Panc1 (cell line): ENCODE results near the gene TXN2. TPM values are rescaled to one million over a fixed set of nuclear protein-coding genes. Genes with fewer than 3 reads are reported as not detected.
A peak's percentile ranks its signal among the peaks of the same experiment; 100 is the strongest.

Source experiments
- ATAC-seq: fragments of 200-7000 bp; cut with Tn5 transposase; 2 replicates; pipeline ENCODE4 v1.9.1; 2020; ENCODE audit warnings: mild to moderate bottlenecking, moderate library complexity
- BruUV-seq: library from RNA; stranded (reverse); fragments of 400-500 nt; replicated peaks from 2 replicates; lab custom pipeline; 2021; lab: Mats Ljungman, UMichigan
- CTCF ChIA-PET: fragments of 300-600 bp; sonication (Branson Sonifier 250); formaldehyde crosslinking; loops from one replicate; lab custom pipeline; 2022; ENCODE audit warnings: antibody characterized with exemption; lab: Charles Lee
- POLR2A ChIA-PET: fragments of 300-600 bp; sonication (Branson Sonifier 250); formaldehyde crosslinking; loops from one replicate; lab custom pipeline; 2022; ENCODE audit warnings: antibody characterized with exemption; lab: Charles Lee
- DNase-seq: peaks from one replicate; pipeline ENCODE4 v3.0.0-alpha.2; 2010; ENCODE audit warnings: low read depth, low spot score
- H3K27ac ChIP-seq: 2 replicates; pipeline ENCODE4 v1.5.1; 2011; ENCODE audit warnings: mild to moderate bottlenecking, low read length, inconsistent platforms
- H3K27me3 ChIP-seq: fragments of 200-500 bp; sonication (Bioruptor generic); 2 replicates; pipeline ENCODE4 v1.6.0; 2014; ENCODE audit warnings: low read length, inconsistent platforms; ENCODE audit not compliant: control insufficient read depth, insufficient read depth
- H3K36me3 ChIP-seq: fragments of 200-500 bp; sonication (Bioruptor generic); 2 replicates; pipeline ENCODE4 v1.5.1; 2014; ENCODE audit warnings: inconsistent platforms, mild to moderate bottlenecking, low read length, moderate library complexity; ENCODE audit not compliant: control insufficient read depth, insufficient read depth
- H3K4me1 ChIP-seq: 2 replicates; pipeline ENCODE4 v1.5.1; 2011; ENCODE audit warnings: inconsistent platforms, mild to moderate bottlenecking, low read length, moderate library complexity; ENCODE audit not compliant: control insufficient read depth, insufficient read depth
- H3K4me3 ChIP-seq, 2 experiments: 2 replicates each; pipeline ENCODE4 v1.5.1; 2011 to 2012; ENCODE audit warnings: low read depth in 2 of 2, low read length in 2 of 2, mild to moderate bottlenecking in 2 of 2, inconsistent platforms in 1 of 2, moderate library complexity in 1 of 2
- H3K9me3 ChIP-seq: fragments of 200-500 bp; sonication (Bioruptor generic); 2 replicates; pipeline ENCODE4 v1.5.1; 2014; ENCODE audit warnings: low read depth, mild to moderate bottlenecking, inconsistent platforms, low read length, moderate library complexity; ENCODE audit not compliant: control insufficient read depth, insufficient read depth
- CTCF ChIP-seq: fragments of 450-650 bp; IDR thresholded peaks from 2 replicates; pipeline ENCODE4 v1.5.1; 2017; ENCODE audit warnings: mild to moderate bottlenecking
- POLR2AphosphoS5 ChIP-seq: IDR thresholded peaks from 2 replicates; pipeline ENCODE4 v1.6.1; 2012; ENCODE audit warnings: mild to moderate bottlenecking, low read depth, low read length, moderate library complexity
- REST ChIP-seq, 2 experiments: IDR thresholded peaks; 2 replicates each; pipeline ENCODE4 v1.6.1; 2011 to 2012; ENCODE audit warnings: low read depth in 2 of 2, control low read depth in 1 of 2, low read length in 1 of 2, mild to moderate bottlenecking in 1 of 2, moderate library complexity in 1 of 2; ENCODE audit not compliant: insufficient read depth in 1 of 2
- SIN3A ChIP-seq: IDR thresholded peaks from 2 replicates; pipeline ENCODE4 v1.6.1; 2012; ENCODE audit warnings: low read depth, mild to moderate bottlenecking, low read length, moderate library complexity, borderline replicate concordance; ENCODE audit not compliant: insufficient read depth
- TCF7L2 ChIP-seq: IDR thresholded peaks from 2 replicates; pipeline ENCODE4 v1.6.1; 2011; ENCODE audit warnings: mild to moderate bottlenecking, low read depth, low read length, inconsistent platforms
- in situ Hi-C: cut with HindIII; loops from 2 replicates; pipeline ENCODE4 v1.10.0; 2016; ENCODE audit warnings: low sequenced_read_pairs, low pct_unique_long_range_greater_than_20kb
- intact Hi-C: fragments of 100-400 bp; cut with micrococcal nuclease; formaldehyde crosslinking; loops from one replicate; pipeline ENCODE4 v1.10.0; 2022; ENCODE audit not compliant: unreplicated experiment
- total RNA-seq: library from RNA; stranded (reverse); gene quantifications from one replicate; pipeline ENCODE4 v1.2.1, GENCODE V29; 2021; ENCODE audit not compliant: unreplicated experiment

TXN2 gene
- total RNA-seq, 1 experiment from 2014 or later: 64.1 TPM

GRCh38 chr22:36510966-36511881, 29.8 kb upstream of the TXN2 start:
- Histone ChIP-seq H3K36me3 (peaks cover 23% of the 10 kb centered on the region), H3K9me3 (no peaks in the 10 kb centered on the region), H3K4me3 (no peak overlapping the region), H3K27ac (no peak overlapping the region), H3K4me1 (no peaks in the 10 kb centered on the region), H3K27me3 (no peaks in the 10 kb centered on the region)
- intact Hi-C loops: no loop called here
- ChIA-PET CTCF (interaction anchor here (0.6 kb wide), 1 partner anchor 31 kb away, joined by 6 read pairs; no protein-coding TSS in a partner anchor), POLR2A (interaction anchor here (0.5 to 0.6 kb wide), 3 partner anchors 18 to 671 kb away, joined by 3 to 5 read pairs (median 3); no protein-coding TSS in a partner anchor)
- ATAC-seq: no peak; the same call in 1 of the 2 replicates
- TF ChIP-seq SIN3A: no peak
- TF ChIP-seq POLR2AphosphoS5: no peak
- no peak for TF ChIP-seq TCF7L2
- no peak for TF ChIP-seq REST (IDR thresholded peaks at IDR 0.05; ENCODE audit: insufficient read depth in 1 of 2, low read depth in 2 of 2, low read length in 1 of 2)
- TF ChIP-seq CTCF: peak; percentile 78; the same call in 1 of the 2 replicates
- DNase-seq: no peak
- in situ Hi-C loops: no loop called here
- BruUV-seq: no TSS peak

GRCh38 chr22:36510384-36510783, 28.9 kb upstream of the TXN2 start:
- intact Hi-C loops: no loop called here
- BruUV-seq: no TSS peak
- POLR2A ChIA-PET: interaction anchor here (0.5 to 0.6 kb wide), 3 partner anchors 21 to 670 kb away, joined by 3 to 5 read pairs (median 4); no protein-coding TSS in a partner anchor
- Histone ChIP-seq H3K27me3 (no peaks in the 10 kb centered on the region), H3K9me3 (no peaks in the 10 kb centered on the region), H3K36me3 (peaks cover 15% of the 10 kb centered on the region), H3K4me3 (no peak overlapping the region), H3K27ac (no peak overlapping the region), H3K4me1 (no peaks in the 10 kb centered on the region)
- CTCF ChIA-PET: interaction anchor here (0.6 to 0.7 kb wide), 2 partner anchors 27 to 30 kb away, joined by 6 to 11 read pairs; no protein-coding TSS in a partner anchor
- ATAC-seq (no peak), DNase-seq (no peak)
- in situ Hi-C loops: no loop called here
- TF ChIP-seq CTCF (no peak), REST (IDR thresholded peaks at IDR 0.05; ENCODE audit: insufficient read depth in 1 of 2, low read depth in 2 of 2, low read length in 1 of 2) (no peak), TCF7L2 (no peak), POLR2AphosphoS5 (no peak), SIN3A (no peak)
